ENCODE measurements around the gene ABCC5. TPM values are rescaled to one million over a fixed set of nuclear protein-coding genes. Genes with fewer than 3 reads are reported as not detected.

ABCC5 gene
- total RNA-seq, 1 donor from 2014 or later = 18.7 TPM

- Histone ChIP-seq H3K4me3 (ENCODE audit: low read depth, low read length) (peak overlapping the region; percentile 99), H3K27me3 (ENCODE audit: control insufficient read depth, insufficient read depth, low read length) (no peaks in the 10 kb centered on the region), H3K36me3 (ENCODE audit: control insufficient read depth, insufficient read depth, low read length) (peaks cover 2% of the 10 kb centered on the region)
- DNase-seq (ENCODE audit: low read depth) (no peak), FAIRE-seq (no peak)
- TF ChIP-seq CTCF (IDR thresholded peaks at IDR 0.05; ENCODE audit: insufficient read depth, low read length, severe bottlenecking) = no peak
Measured at GRCh38 chr3:184018424-184018973, 815 bp upstream of the ABCC5 start.

- TF ChIP-seq CTCF (IDR thresholded peaks at IDR 0.05; ENCODE audit: insufficient read depth, low read length, severe bottlenecking) = peak; percentile 76
- H3K27me3 ChIP-seq (ENCODE audit: control insufficient read depth, insufficient read depth, low read length) = no peaks in the 10 kb centered on the region
- peaks cover 4% of the 10 kb centered on the region for H3K36me3 ChIP-seq (ENCODE audit: control insufficient read depth, insufficient read depth, low read length)
- FAIRE-seq = no peak
- H3K4me3 ChIP-seq (ENCODE audit: low read depth, low read length) = peak overlapping the region; percentile 99
- no peak for DNase-seq (ENCODE audit: low read depth)
Measured at GRCh38 chr3:184016811-184017671, 643 bp downstream of the ABCC5 start.

- DNase-seq (ENCODE audit: low read depth) (no peak), FAIRE-seq (no peak)
- Histone ChIP-seq H3K36me3 (ENCODE audit: control insufficient read depth, insufficient read depth, low read length) (peaks cover 4% of the 10 kb centered on the region), H3K27me3 (ENCODE audit: control insufficient read depth, insufficient read depth, low read length) (no peaks in the 10 kb centered on the region), H3K4me3 (ENCODE audit: low read depth, low read length) (peak overlapping the region; percentile 19)
- no peak for TF ChIP-seq CTCF (IDR thresholded peaks at IDR 0.05; ENCODE audit: insufficient read depth, low read length, severe bottlenecking)
Measured at GRCh38 chr3:184016169-184016570, 1.5 kb downstream of the ABCC5 start.

GRCh38 chr3:184015381-184016019, 2.2 kb downstream of the ABCC5 start:
- Histone ChIP-seq H3K4me3 (ENCODE audit: low read depth, low read length) (peak overlapping the region; percentile 19), H3K36me3 (ENCODE audit: control insufficient read depth, insufficient read depth, low read length) (peaks cover 4% of the 10 kb centered on the region), H3K27me3 (ENCODE audit: control insufficient read depth, insufficient read depth, low read length) (no peaks in the 10 kb centered on the region)
- FAIRE-seq (no peak), DNase-seq (ENCODE audit: low read depth) (no peak)
- no peak for TF ChIP-seq CTCF (IDR thresholded peaks at IDR 0.05; ENCODE audit: insufficient read depth, low read length, severe bottlenecking)

GRCh38 chr3:184011937-184012889, 5.5 kb downstream of the ABCC5 start:
- FAIRE-seq = no peak
- Histone ChIP-seq H3K4me3 (ENCODE audit: low read depth, low read length) (no peak overlapping the region), H3K27me3 (ENCODE audit: control insufficient read depth, insufficient read depth, low read length) (no peaks in the 10 kb centered on the region), H3K36me3 (ENCODE audit: control insufficient read depth, insufficient read depth, low read length) (peaks cover 5% of the 10 kb centered on the region)
- no peak for TF ChIP-seq CTCF (IDR thresholded peaks at IDR 0.05; ENCODE audit: insufficient read depth, low read length, severe bottlenecking)
- no peak for DNase-seq (ENCODE audit: low read depth)

Measured in bronchial epithelial cell (primary cell).